GM21723 (cell line): Measurements from ENCODE around the gene OR2W3.

ENCODE experiments used
- ATAC-seq: cut with Tn5 transposase; IDR thresholded peaks from one replicate; pipeline ENCODE4 v1.9.1; 2021; ENCODE audit warnings: mild to moderate bottlenecking, moderate library complexity; ENCODE audit not compliant: unreplicated experiment

The OR2W3 gene

DNA sequence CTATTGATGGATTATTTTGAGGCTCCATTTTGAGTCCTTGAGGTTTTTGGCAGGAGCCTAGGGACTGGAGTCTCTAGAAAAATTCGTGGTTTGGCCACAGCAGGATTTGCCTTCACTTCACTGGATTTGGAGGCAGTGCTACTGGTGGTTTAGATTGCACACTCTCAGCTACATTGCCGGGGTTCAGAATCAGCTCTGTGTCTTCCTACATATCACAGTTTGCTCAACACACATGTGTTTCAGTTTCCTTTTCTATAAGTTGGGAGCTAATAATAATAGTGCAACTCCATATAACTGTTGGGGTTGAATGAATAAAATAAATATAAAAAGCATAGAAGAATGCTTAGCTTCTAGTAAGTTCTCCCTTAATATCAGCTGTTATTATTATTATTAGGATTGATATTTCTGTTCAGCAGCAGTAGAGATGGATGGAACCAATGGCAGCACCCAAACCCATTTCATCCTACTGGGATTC lies at the start of gene OR2W3:
Gene OR2W3, plus strand, starts transcription at position 425 of the 475 bp plus-strand sequence. Its CDS starts 0 bp downstream, at position 425.
- ATAC-seq: no peak

DNA sequence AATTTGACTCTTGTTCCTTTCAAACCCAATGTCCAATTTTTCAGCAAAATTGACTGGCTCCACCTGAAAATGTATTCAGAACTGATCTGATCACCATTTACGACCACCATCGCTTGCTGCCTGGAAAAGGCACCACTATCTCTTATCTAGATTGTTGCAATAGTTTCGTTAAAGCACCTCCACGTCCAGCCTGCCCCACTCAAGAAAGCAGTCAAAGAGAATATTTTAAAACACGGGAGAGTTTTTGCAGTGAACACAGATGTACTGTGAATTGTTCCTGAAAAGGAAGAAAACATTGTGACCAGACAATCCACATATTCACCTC lies 49.7 kb upstream of the OR2W3 start:
- no peak for ATAC-seq

DNA sequence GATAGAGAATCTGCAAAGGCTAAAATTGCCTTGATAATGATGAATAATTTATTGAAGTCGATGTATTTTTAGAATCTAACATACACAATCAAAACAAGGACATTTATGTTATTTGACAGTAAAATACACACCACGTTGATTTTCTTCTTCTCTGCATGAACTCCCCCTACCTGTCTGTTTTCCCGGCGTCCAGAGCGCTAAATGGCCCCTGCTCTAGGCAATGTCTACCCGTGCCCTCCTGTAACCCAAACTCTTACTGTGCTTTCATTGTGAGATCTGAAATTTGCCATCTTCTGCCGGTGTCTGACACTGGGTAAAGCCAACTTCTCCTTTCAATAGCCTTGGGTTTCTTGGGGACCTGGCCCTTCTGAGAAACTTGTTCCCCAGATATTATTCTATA lies 47.0 kb upstream of the OR2W3 start:
- no peak for ATAC-seq

DNA sequence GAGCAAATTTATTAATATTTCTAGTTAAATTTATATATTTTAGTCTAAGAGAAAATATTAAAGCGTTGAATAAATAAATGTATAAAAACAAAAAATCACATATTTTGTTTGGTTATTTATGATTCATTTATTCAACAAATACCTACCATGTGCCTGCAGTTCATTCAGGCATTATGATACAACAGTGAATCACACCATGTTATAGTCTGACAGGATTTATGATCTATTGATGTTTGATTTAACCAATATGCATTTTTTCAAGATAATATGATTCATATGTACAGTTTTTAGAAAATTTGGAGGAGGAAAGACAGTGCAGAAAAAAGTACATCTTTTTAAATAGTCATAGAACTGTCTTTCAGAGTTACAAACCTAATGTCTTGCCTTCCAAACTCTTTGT lies 45.8 kb upstream of the OR2W3 start:
- ATAC-seq: no peak

DNA sequence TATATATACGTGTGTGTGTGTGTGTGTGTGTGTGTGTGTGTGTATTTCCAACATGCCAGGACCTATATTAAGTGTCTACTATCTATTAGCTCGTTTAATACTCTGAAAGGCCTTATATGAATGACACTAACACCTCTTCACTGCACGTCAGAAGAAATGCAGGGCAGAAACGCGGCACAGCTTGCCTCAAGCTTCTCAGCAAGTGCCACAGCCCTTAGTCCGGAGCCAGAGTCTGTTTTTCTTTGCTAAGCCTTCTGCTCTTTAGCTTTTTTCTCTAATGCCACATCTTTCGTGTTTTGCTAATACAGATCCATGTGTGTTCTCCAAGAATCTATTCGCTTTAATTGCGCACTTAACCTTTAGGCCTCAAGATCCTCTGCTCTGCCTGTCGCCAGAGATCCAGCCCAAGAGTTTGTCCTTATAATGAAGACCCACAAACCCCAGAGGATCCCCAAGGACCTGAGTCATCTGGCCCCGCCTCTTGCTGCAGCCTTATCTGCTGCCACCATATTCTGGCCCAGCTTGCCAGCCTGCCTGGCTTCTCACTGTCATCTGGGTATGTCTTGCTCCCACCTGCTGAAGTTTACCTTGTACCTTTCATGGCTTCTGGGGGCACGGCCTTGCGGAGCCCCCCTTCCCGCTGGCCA lies 40.4 kb upstream of the OR2W3 start:
- ATAC-seq: no peak

DNA sequence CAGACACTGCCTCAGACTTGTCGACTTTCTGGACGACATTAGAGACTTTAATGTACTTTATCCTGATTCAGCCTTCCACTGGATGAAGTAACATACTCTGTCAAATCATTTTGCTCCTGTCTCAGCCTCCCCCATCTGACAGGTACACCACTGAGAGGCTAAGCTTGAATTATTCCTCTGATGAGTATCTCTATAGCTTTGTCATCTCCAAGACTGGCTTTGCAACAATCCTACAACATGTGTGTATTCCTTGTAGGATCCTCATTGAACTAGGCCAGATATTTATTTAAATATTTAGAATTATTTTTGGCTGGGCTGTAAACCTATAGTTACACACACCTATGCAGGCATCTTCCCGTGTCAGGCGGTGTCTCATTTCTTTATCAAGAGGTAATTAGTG lies 39.5 kb upstream of the OR2W3 start:
- ATAC-seq: no peak

DNA sequence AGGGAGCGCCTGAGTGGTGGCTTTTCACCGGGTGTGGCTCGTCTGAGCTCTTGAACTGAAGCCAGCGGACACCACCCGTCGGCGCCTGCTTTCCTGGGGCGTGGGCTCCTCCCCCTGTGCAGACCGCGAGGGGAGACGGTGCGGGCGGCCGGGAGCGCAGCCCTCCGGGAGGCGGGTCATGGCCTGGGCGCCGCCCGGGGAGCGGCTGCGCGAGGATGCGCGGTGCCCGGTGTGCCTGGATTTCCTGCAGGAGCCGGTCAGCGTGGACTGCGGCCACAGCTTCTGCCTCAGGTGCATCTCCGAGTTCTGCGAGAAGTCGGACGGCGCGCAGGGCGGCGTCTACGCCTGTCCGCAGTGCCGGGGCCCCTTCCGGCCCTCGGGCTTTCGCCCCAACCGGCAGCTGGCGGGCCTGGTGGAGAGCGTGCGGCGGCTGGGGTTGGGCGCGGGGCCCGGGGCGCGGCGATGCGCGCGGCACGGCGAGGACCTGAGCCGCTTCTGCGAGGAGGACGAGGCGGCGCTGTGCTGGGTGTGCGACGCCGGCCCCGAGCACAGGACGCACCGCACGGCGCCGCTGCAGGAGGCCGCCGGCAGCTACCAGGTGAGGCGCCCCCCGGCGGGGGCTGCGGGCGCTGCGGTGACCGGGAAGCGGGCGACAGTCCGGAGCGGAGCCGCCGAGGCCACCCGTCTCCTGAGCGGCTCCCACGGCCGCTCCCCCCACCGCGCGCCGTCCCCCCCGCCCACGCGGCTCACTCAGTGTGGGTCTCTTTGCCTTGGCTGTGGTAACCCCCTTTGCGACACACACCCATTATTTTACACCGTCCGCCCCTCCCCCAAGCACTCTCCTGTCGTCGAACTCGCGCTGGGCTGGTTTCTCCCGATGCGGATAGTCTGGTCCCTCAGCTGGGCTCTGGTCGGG lies 38.1 kb upstream of the OR2W3 start, which contains the start of gene TRIM58:
Gene TRIM58, plus strand, starts transcription at position 119 of the 916 bp plus-strand sequence. Its CDS starts 60 bp downstream, at position 179.
- peak; percentile 76 for ATAC-seq

DNA sequence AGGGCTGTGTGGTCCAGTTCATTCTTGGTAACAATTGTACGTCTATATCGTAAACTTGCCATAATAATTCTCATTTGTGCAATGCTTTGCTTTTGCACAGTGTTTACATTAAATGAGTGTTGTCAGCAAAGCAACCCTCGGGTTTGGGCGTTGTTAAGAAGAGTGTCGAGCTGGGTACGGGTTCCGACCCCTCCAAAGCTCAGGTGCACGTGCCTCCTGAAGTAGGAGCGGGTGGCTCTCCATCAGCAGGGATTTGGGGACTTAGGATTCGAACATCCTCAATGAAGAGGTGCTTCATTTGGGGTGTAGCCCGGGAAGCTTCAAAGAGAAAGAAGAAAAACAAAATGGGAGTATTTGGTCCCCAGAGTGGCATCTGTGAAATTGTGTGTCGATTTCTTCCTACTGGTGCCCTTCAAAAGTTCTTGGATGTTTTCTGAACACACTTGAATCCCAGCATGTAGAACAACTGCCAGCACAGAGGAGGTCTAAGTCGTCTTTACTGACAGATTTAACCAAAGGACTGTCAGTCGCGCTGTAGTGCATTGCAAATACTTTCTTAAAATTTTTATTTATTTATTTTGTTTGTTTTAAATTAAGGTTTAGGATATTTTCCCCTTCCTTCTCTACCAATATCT lies 37.3 kb upstream of the OR2W3 start:
- ATAC-seq: no peak

DNA sequence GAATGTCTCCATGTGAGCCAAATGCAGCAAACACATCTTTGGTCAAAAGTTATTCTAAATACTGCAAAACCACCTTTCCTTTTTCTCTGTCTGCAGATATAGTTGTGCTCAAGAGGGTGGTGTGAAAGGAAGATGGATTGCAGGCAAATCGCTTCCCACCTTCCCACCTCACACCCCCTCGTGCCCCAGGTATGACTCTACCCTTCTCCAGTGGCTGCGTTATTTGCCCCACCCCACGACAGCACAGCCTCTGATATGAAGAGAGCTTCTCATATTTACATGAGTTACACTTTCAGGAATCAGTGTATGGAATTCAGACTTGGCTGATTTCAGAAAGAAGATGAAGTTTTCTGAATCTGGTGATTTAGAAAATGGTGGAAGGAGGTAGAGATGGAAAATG lies 32.6 kb upstream of the OR2W3 start:
- ATAC-seq: no peak

DNA sequence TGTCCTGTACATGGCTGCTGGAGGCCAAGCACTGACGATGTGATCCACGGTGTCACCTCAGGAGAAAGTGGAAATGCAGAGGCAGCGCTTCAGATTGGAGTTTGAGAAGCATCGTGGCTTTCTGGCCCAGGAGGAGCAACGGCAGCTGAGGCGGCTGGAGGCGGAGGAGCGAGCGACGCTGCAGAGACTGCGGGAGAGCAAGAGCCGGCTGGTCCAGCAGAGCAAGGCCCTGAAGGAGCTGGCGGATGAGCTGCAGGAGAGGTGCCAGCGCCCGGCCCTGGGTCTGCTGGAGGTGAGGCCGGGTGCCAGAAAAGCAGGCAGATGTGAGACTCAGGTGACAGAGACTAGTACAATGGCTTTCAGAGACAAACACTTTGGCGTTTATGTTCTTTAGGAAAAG lies 30.7 kb upstream of the OR2W3 start:
- no peak for ATAC-seq

DNA sequence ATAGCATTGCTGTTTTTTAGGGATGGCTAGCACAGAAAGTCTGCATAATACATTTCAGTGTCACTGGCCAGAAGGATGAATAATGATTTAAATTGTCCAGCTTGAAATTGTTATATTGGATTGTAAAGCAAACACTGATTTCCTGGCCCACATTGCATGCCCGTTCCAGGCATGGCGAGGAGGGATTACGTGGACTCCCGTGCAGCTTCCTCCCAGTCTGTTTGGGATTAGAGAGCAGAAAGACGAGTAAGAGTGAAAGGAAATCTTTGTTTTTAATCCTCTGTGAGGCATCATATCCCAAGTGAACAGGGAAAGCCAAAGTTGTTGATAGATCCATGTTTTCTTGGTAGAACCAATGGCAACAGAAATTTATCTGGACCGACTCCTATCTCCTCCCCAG lies 30.0 kb upstream of the OR2W3 start:
- ATAC-seq: no peak

DNA sequence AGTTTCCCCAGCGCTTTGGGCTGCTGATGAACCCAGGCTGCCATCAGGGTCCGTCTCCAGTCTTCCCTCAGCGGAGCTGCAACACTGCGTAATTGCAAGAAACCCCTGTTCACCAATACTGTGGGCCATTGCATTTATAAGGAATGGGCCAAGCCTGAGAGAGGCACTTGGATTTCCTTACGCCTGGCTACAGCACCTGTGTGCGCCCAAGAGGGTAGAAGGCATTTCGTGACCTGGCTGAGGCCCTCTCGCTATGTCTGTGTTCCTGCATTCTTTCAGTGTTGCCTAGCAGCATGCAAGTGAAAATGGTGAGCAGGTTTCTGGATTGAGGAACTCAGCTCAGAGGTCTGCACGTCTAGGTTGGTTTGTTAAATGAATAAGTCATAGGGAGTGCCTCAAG lies 12.0 kb upstream of the OR2W3 start:
- no peak for ATAC-seq

DNA sequence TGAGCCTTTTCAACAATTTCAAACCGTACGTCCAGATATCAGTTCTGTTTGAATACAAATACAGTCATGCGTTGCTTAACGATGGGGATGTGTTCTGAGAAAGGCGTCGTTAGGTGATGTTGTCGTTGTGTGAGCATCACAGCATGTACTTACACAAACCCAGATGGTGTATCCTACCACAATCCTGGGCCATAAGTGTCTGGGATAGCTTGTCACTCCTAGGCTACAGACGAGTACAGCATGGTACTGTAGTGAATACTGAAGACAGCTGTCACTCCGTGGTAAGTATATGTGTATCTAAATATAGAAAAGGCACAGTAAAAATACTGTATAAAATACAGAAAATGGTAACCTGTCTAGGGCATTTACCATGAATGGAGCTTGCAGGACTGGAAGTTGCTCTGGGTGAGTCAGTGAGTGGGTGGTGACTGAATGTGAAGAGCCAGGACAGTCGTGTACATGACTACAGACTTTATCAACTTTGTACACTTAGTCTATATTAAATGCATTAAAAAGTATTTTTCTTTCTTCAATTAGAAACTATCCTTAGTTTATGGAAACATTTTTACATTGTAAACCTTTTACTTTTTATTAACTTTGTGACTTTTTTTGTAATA lies 10.5 kb upstream of the OR2W3 start:
- ATAC-seq: no peak

DNA sequence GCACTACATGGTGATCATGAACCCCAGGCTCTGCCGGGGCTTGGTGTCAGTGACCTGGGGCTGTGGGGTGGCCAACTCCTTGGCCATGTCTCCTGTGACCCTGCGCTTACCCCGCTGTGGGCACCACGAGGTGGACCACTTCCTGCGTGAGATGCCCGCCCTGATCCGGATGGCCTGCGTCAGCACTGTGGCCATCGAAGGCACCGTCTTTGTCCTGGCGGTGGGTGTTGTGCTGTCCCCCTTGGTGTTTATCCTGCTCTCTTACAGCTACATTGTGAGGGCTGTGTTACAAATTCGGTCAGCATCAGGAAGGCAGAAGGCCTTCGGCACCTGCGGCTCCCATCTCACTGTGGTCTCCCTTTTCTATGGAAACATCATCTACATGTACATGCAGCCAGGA lies 589 bp downstream of the OR2W3 start:
- no peak for ATAC-seq

DNA sequence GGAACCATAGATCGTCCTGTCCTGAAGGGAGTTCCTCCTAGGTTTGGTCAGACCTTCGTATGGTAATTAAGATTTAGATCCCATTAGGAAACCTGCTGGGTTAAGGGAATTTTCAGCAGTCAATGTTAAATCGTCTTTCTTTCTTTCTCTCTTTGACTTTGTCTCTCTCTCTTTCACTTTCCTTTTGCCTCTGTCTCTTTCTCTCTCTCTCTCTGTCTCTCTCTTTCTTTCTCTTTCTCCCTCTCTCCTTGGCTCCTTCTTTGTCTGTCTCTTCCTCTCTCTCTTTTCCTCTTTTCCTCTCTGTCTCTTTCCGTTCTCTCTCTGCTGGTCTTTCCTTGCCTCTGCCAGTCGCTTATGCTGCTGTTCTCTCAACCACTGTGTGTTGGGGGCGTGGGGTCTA lies 8.7 kb downstream of the OR2W3 start:
- ATAC-seq: no peak

DNA sequence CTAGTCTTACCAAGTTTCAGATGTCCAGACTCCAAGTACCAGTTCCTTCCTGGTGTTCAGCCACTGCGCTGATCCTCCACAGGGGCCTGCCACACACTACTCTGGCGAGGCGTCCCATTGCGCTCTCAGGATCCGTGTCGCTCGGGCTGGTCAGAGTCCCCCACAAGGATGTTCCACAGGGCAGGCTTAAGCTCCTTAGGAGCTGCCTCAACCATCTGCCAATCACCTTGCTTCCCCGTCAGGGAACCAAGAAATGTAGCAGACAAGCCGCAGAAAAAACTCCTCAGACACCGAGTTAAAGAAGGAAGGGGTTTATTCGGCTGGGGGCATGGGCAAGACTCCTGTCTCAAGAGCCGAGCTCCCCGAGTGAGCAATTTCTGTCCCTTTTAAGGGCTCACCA lies 9.8 kb downstream of the OR2W3 start:
- ATAC-seq: no peak

DNA sequence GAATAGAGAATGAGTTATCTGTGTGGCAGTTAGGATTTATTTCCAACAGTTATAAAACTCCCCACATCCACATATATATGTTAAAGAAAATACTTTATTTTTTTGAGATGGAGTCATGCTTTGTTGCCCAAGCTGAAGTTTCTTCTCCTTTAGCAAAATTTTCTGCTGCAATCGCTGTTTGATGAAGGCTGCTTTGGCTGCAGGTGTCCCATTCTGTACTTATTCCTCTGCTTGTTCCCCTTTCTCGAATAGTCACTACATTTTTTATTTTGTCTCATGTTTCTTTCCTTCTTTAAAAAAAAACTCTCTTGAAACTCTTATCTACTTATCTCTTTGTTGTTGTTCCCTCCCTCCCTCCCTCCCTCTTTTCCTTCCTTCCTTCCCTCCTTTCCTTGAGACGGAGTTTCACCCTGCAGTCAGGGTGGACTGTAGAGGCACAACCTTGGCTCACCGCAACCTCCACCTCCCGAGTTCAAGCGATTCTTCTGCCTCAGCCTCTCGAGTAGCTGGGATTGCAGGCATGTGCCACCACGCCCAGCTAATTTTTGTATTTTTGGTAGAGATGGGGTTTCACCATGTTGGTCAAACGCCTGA lies 10.6 kb downstream of the OR2W3 start:
- ATAC-seq: no peak

DNA sequence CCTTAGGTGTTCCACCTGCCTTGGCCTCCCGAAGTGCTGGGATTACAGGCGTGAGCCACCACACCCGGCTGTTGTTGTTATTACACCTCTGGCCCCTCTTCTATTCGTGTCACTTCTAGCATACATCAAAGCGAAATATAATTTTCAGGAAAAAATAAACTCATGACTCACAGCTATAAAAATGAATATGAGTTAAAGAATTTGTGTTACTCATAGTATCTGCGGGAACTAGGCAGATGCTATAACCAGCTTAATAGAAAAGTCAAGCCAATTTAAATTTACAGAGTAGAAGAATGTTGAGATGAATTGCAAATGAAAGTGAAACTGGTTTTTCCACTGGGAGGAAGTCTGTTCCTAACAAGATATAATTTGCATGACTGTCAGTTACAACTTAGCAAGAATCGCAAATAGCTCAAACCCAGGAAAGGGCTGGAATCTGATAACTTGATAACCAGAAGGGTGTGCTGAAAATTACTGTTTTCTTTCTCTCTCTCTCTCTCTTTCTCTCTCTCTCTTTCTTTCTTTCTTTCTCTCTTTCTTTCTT lies 11.2 kb downstream of the OR2W3 start:
- ATAC-seq: no peak

DNA sequence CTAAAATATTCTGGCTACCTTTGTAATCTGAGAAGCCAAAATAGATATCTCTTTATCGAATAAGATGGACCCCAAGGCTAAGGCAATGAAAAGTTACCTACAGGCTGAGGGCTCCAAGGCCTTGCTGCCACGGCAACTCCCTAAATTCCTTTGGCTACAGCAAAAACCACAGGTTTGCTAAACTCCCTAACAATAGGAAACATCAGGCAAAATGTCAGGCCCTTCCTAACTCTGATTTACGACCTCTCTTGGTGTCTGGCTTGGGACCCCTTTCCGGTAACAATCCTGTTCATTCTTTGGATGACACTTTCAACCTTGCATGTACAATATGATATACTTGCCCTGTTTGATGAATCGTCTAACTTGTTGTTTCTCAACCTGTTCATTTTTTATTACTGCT lies 13.4 kb downstream of the OR2W3 start:
- ATAC-seq: no peak

DNA sequence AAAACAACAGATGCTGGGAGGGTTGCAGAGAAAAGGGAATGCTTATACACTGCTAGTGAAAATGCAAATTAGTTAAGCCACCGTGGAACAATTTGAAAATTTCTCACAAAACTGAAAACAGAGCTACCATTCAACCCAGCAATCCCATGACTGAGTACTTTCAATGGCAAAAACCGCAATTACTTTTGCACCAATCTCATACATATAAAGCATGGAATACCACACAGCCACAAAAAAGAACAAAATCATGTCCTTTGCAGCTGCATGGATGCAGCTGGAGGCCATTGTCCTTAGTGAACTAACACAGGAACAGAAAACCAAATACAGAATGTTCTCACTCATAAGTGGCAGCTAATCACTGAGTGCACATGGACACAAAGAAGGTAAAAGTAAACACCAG lies 18.4 kb downstream of the OR2W3 start:
- ATAC-seq: no peak
